K562 (cell line): ENCODE measurements around the gene LRRC75A.

Source experiments
- CTCF ChIP-seq, 3 experiments: IDR thresholded peaks in 2 of 3; conservative IDR thresholded peaks in 1 of 3; 2 replicates each; pipeline ENCODE4 v1.5.1; 2011 to 2012; ENCODE audit warnings: low read length in 3 of 3, mild to moderate bottlenecking in 3 of 3, control low read depth in 2 of 3, improper control_type of control experiment in 1 of 3, inconsistent platforms in 1 of 3, low read depth in 1 of 3, mixed read lengths in 1 of 3, moderate library complexity in 1 of 3; ENCODE audit not compliant: insufficient read depth in 2 of 3
- KAT2B ChIP-seq: IDR thresholded peaks from one replicate; pipeline ENCODE4 v1.6.1; 2012; ENCODE audit warnings: low read depth, mild to moderate bottlenecking, control low read depth, inconsistent platforms, low read length, moderate library complexity
- KAT8 ChIP-seq: fragments of 450-650 bp; IDR thresholded peaks from 2 replicates; pipeline ENCODE4 v1.6.1; 2016; ENCODE audit warnings: low read depth, mild to moderate bottlenecking
- PTBP1 ChIP-seq: fragments of 200-400 bp; formaldehyde crosslinking; IDR thresholded peaks from 2 replicates; pipeline ENCODE4 v1.6.1; 2017; ENCODE audit warnings: low read depth, low read length
- RBBP5 ChIP-seq: fragments of 200-600 bp; sonication (generic); IDR thresholded peaks from 2 replicates; pipeline ENCODE4 v1.6.1; 2012; ENCODE audit warnings: borderline replicate concordance, mild to moderate bottlenecking, low read length, control low read depth, inconsistent platforms; ENCODE audit not compliant: insufficient read depth, poor library complexity, severe bottlenecking
- SP1 ChIP-seq: sonication (generic); formaldehyde crosslinking; IDR thresholded peaks from 2 replicates; pipeline ENCODE4 v1.8.1; 2022; ENCODE audit warnings: mild to moderate bottlenecking, missing genetic modification reagents
- SRSF1 ChIP-seq: fragments of 200-400 bp; formaldehyde crosslinking; IDR thresholded peaks from 2 replicates; pipeline ENCODE4 v1.6.1; 2017; ENCODE audit warnings: mild to moderate bottlenecking, low read depth, low read length, moderate library complexity
- TCF3 ChIP-seq: sonication (generic); formaldehyde crosslinking; IDR thresholded peaks from 2 replicates; pipeline ENCODE4 v1.4.0; 2020; ENCODE audit warnings: mild to moderate bottlenecking, missing genetic modification reagents
- YY1 ChIP-seq, 3 experiments: IDR thresholded peaks; 2 replicates each; pipeline ENCODE4 v1.6.1; 2011; ENCODE audit warnings: low read length in 2 of 3, mild to moderate bottlenecking in 2 of 3, moderate library complexity in 2 of 3, borderline replicate concordance in 1 of 3, control low read depth in 1 of 3, low read depth in 1 of 3; ENCODE audit not compliant: insufficient read depth in 3 of 3, insufficient replicate concordance in 2 of 3, control insufficient read depth in 1 of 3, insufficient read length in 1 of 3; ENCODE audit errors: extremely low read depth in 1 of 3
- ZKSCAN8 ChIP-seq: fragments of 200-800 bp; sonication (Bioruptor generic); IDR thresholded peaks from 2 replicates; pipeline ENCODE4 v1.6.1; 2016; ENCODE audit warnings: missing genetic modification characterization, missing compliant biosample characterization
- ZNF561 ChIP-seq: fragments of 450-650 bp; formaldehyde crosslinking; conservative IDR thresholded peaks from 2 replicates; pipeline ENCODE4 v1.4.0; 2020; ENCODE audit warnings: mild to moderate bottlenecking, moderate library complexity

DNA sequence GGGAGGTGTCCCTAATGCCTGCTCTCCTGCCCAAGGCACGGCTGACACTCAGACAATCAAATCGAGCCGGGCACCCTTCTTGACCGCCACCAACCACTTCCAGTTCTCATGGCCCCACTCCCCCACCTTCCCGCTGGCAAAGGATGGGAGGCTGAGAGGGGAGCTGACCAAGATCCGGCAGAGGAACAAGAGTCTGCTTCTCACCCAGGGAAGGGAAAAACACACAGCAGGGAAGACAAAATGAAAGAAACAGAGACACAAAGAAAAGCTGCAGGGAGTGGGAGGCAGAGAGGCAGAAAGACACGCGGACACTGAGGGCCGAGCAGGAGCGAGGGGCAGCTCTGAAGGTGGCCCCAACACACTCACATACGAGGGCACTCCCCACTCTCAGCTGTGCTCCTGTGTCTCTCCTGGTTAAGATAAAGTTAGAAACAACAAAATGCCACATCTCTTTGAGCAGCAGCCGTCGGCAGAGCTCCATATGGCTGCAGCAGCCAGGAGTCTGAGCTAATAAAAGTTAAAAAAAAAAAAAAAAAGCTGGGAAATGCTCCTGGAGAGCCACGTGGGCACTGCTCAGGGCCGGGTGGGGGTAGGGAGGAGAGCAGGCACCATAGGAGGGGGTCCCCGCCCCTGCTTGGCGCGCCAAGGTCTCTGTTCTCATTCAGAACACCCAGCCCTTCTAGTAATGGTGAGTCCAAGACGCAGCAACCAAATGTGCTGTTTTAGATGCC lies 7.4 kb downstream of the LRRC75A start:
- TF ChIP-seq KAT2B (no peak), KAT8 (no peak), ZNF561 (CRISPR knock-in tag) (no peak), SRSF1 (no peak), CTCF (IDR thresholded peaks at IDR 0.05 in 2 of 3, conservative IDR thresholded peaks at IDR 0.05 in 1 of 3; ENCODE audit: insufficient read depth in 2 of 3, low read depth in 1 of 3, low read length in 3 of 3) (no peak), PTBP1 (no peak), TCF3 (CRISPR knock-in tag) (no peak), ZKSCAN8 (CRISPR knock-in tag) (no peak), RBBP5 (no peak), SP1 (CRISPR knock-in tag) (no peak), YY1 (IDR thresholded peaks at IDR 0.05; ENCODE audit: borderline replicate concordance in 1 of 3, control insufficient read depth in 1 of 3, extremely low read depth in 1 of 3, insufficient read depth in 3 of 3, insufficient read length in 1 of 3, insufficient replicate concordance in 2 of 3, low read depth in 1 of 3, low read length in 2 of 3) (no peak)
